Neuronal stem cell (in vitro differentiated cells): ENCODE measurements around the gene FAM180A.
A peak's percentile ranks its signal among the peaks of the same experiment; 100 is the strongest.

Experiments used
- DNase-seq: peaks from one replicate; pipeline ENCODE4 v3.0.0-alpha.2; 2013; ENCODE audit warnings: low spot score
- H2AFZ ChIP-seq: one replicate; pipeline ENCODE4 v1.6.1; 2013; ENCODE audit warnings: mild to moderate bottlenecking, low read length, inconsistent platforms
- H2AK5ac ChIP-seq: 2 replicates; pipeline ENCODE4 v1.6.1; 2013; ENCODE audit warnings: low read depth, mild to moderate bottlenecking, inconsistent platforms, low read length, moderate library complexity, mixed read lengths
- H2BK120ac ChIP-seq: 2 replicates; pipeline ENCODE4 v1.6.1; 2013; ENCODE audit warnings: low read depth, mild to moderate bottlenecking, inconsistent platforms, low read length, moderate library complexity, mixed read lengths
- H2BK12ac ChIP-seq: one replicate; pipeline ENCODE4 v1.6.1; 2013; ENCODE audit warnings: low read length, inconsistent platforms
- H2BK15ac ChIP-seq: 2 replicates; pipeline ENCODE4 v1.6.1; 2013; ENCODE audit warnings: mild to moderate bottlenecking, low read length, inconsistent platforms, mixed read lengths
- H2BK5ac ChIP-seq: one replicate; pipeline ENCODE4 v1.6.1; 2013; ENCODE audit warnings: inconsistent platforms, mild to moderate bottlenecking, low read length, moderate library complexity
- H3K14ac ChIP-seq: one replicate; pipeline ENCODE4 v1.6.1; 2013; ENCODE audit warnings: low read length, inconsistent platforms
- H3K18ac ChIP-seq: 2 replicates; pipeline ENCODE4 v1.6.1; 2013; ENCODE audit warnings: low read length, inconsistent platforms
- H3K23ac ChIP-seq: 2 replicates; pipeline ENCODE4 v1.6.1; 2013; ENCODE audit warnings: low read depth, mild to moderate bottlenecking, mixed read lengths, low read length, inconsistent platforms; ENCODE audit not compliant: poor library complexity
- H3K27ac ChIP-seq: replicated peaks from 3 replicates; pipeline ENCODE4 v1.5.1; 2013; ENCODE audit warnings: low read length, inconsistent platforms
- H3K27me3 ChIP-seq, 3 experiments: 2 replicates each; pipeline ENCODE4 v1.6.1; 2013; ENCODE audit warnings: low read length in 3 of 3, mild to moderate bottlenecking in 2 of 3, inconsistent platforms in 1 of 3, low read depth in 1 of 3, mixed read lengths in 1 of 3, moderate library complexity in 1 of 3; ENCODE audit not compliant: control insufficient read depth in 3 of 3, insufficient read depth in 3 of 3
- H3K36me3 ChIP-seq, 2 donors: replicated peaks in 1 of 2; 2 replicates each; pipeline ENCODE4 v1.6.1; 2013; ENCODE audit warnings: low read length in 2 of 2; ENCODE audit not compliant: control insufficient read depth in 2 of 2, insufficient read depth in 2 of 2
- H3K4ac ChIP-seq: 2 replicates; pipeline ENCODE4 v1.6.1; 2013; ENCODE audit warnings: inconsistent platforms, mild to moderate bottlenecking, low read length, moderate library complexity
- H3K4me1 ChIP-seq, 2 donors: 1 replicate in 1 of 2; 2 replicates in 1 of 2; pipeline ENCODE4 v1.6.1; 2013; ENCODE audit warnings: low read length in 2 of 2, low read depth in 1 of 2; ENCODE audit not compliant: control insufficient read depth in 2 of 2, insufficient read depth in 1 of 2
- H3K4me2 ChIP-seq: one replicate; pipeline ENCODE4 v1.6.1; 2013; ENCODE audit warnings: mild to moderate bottlenecking, low read length, inconsistent platforms; ENCODE audit not compliant: insufficient read depth, poor library complexity, severe bottlenecking
- H3K4me3 ChIP-seq, 2 donors: 2 replicates each; pipeline ENCODE4 v1.5.1; 2013; ENCODE audit warnings: low read length in 2 of 2, mild to moderate bottlenecking in 2 of 2, inconsistent platforms in 1 of 2, moderate library complexity in 1 of 2
- H3K79me1 ChIP-seq: one replicate; pipeline ENCODE4 v1.6.1; 2013; ENCODE audit warnings: low read depth, mild to moderate bottlenecking, inconsistent platforms, low read length, moderate library complexity
- H3K9ac ChIP-seq: one replicate; pipeline ENCODE4 v1.6.1; 2013; ENCODE audit warnings: mild to moderate bottlenecking, low read depth, low read length, inconsistent platforms; ENCODE audit not compliant: poor library complexity
- H3K9me3 ChIP-seq, 2 donors: replicated peaks in 1 of 2; 2 replicates each; pipeline versions ENCODE3 to v1.6.1; 2013; ENCODE audit warnings: low read length in 2 of 2, mild to moderate bottlenecking in 2 of 2, inconsistent platforms in 1 of 2, low read depth in 1 of 2, mixed read lengths in 1 of 2, moderate library complexity in 1 of 2; ENCODE audit not compliant: control insufficient read depth in 2 of 2, insufficient read depth in 1 of 2
- H4K8ac ChIP-seq: one replicate; pipeline ENCODE4 v1.6.1; 2013; ENCODE audit warnings: low read depth, mild to moderate bottlenecking, inconsistent platforms, low read length, moderate library complexity
- H4K91ac ChIP-seq: one replicate; pipeline ENCODE4 v1.6.1; 2013; ENCODE audit warnings: low read length, low read depth, mild to moderate bottlenecking, inconsistent platforms; ENCODE audit not compliant: poor library complexity
- WGBS, 2 donors: extraction: QIAGEN DNeasy Blood & Tissue Kit; methylation state at CpG; one replicate each; pipeline ENCODE4 v1.1.7; 2013; ENCODE audit warnings: missing lambda C conversion rate in 2 of 2, mixed read lengths in 1 of 2; ENCODE audit not compliant: insufficient read length in 2 of 2, insufficient replicate concordance in 1 of 2; ENCODE audit errors: extremely low coverage in 2 of 2; 5-methylcytosine and 5-hydroxymethylcytosine counted together

Gene FAM180A

DNA sequence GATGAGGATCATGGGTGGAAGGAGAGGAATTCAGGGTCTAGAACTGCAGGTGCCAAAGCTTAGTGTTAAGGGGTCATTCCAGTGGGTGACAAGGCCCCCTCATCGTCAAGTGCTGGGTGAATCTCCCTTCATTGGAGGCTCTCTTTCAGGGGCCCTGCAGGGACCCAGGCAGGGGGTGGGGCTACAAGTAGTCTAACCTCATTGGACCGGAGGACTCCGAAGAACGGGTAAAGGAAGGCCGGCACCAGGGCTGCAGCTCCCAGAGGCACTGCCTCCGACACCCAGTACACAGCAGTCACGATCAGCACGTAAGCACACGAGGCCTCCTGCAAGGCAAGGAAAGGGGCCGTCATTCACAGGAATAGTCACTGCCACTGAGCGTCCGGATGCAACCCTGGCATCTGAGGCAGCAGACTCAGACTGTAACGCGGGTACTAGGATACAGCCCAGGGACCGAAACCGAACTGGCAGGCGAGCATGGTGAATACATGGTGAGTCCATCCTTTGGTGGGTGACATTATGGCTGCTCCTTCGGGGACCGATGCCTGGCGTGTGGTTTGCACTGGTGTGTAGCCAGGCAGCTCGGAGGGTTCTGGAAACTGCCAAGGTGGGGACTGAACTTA, 27.3 kb downstream of the FAM180A start:
- H2BK120ac ChIP-seq: no peak overlapping the region
- H3K79me1 ChIP-seq: no peaks in the 10 kb centered on the region
- no peak overlapping the region for H4K8ac ChIP-seq
- no peak for DNase-seq
- no peak overlapping the region for H2BK5ac ChIP-seq
- no peaks in the 10 kb centered on the region for H3K9me3 ChIP-seq
- no peak overlapping the region for H2BK12ac ChIP-seq
- no peak overlapping the region for H4K91ac ChIP-seq
- no peak overlapping the region for H3K4ac ChIP-seq
- no peaks in the 10 kb centered on the region for H3K36me3 ChIP-seq
- no peak overlapping the region for H3K4me2 ChIP-seq
- H3K27ac ChIP-seq: no peak overlapping the region
- peaks cover 12 to 13% of the 10 kb centered on the region in 2 donors for H3K4me1 ChIP-seq
- H3K18ac ChIP-seq: peak overlapping the region; percentile 69
- peaks cover 0 to 6% (median 0%) of the 10 kb centered on the region in 3 experiments for H3K27me3 ChIP-seq
- H3K4me3 ChIP-seq: peak overlapping the region in 1 of 2 donors; percentile 49
- no peak overlapping the region for H2AK5ac ChIP-seq
- no peak overlapping the region for H3K9ac ChIP-seq
- H2BK15ac ChIP-seq: no peak overlapping the region
- peak overlapping the region; percentile 48 for H3K23ac ChIP-seq
- H2AFZ ChIP-seq: no peak overlapping the region
- WGBS, 2 donors: no CpG with 5 or more reads among the region's 21 CpGs
- H3K14ac ChIP-seq: no peak overlapping the region

DNA sequence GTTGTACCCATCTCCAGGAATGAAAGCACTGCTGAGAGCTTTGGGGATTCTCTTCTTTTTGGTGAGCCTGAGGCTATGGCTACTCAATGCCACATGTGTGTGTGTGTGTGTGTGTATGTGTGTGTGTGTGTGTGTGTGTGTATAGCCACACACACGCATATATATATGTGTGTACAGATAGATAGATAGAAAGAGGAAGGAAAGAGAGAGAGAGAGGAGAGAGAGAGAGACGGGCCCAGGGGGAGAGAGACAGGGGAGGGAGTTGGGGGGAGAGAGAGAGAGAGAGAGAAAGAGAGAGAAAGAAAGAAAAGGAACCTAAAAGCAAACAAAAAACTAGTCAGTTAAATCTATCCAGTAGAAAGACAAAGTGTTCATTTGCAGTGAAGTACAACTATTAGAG, 28.9 kb downstream of the FAM180A start:
- Histone ChIP-seq H2BK120ac (no peak overlapping the region), H2AK5ac (no peak overlapping the region), H3K79me1 (no peaks in the 10 kb centered on the region), H3K4me2 (no peak overlapping the region), H3K4me1 (peaks cover 12 to 13% of the 10 kb centered on the region in 2 donors), H2BK15ac (no peak overlapping the region), H3K9ac (no peak overlapping the region), H3K36me3 (no peaks in the 10 kb centered on the region), H3K4ac (no peak overlapping the region), H2AFZ (peak overlapping the region; percentile 58), H4K8ac (no peak overlapping the region), H3K18ac (no peak overlapping the region), H3K14ac (no peak overlapping the region), H3K27me3 (peaks cover 0 to 6% (median 0%) of the 10 kb centered on the region in 3 experiments), H2BK12ac (no peak overlapping the region), H4K91ac (no peak overlapping the region), H2BK5ac (no peak overlapping the region), H3K27ac (no peak overlapping the region), H3K9me3 (no peaks in the 10 kb centered on the region), H3K23ac (no peak overlapping the region), H3K4me3 (no peak overlapping the region)
- no peak for DNase-seq
- WGBS, 2 donors: no CpG with 5 or more reads among the region's 2 CpGs

DNA sequence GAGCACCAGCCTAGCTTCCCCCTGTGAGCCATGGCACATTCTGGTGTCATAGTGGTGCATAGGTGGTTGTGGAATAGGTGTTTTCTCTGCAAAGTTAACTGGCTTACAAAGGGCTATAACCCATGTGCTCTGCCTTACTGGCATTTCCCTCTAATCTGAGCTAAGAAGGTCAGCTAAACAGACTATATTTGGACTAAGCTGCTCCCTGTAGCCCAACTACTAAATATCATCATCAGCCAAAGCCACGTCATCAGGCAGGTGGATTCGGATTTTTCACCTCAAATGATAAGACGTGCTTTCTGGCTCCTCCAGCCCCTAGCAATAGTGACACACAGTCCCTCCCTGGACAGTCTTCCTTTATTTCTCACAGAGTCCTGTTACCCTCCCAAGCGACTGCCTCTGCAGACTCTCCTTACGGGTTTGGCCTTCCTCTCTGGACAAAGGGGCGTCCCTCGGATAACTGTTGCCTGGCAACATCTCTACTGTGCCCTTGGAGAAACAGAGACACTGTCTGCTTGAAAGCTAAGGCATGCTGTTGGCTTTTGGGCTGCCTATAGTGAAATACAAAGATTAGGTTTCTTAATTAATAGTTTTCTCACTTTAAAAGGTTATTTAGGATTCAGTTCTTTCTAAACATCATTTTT, 29.7 kb downstream of the FAM180A start:
- Histone ChIP-seq H4K8ac (no peak overlapping the region), H3K27ac (no peak overlapping the region), H3K36me3 (no peaks in the 10 kb centered on the region), H2AK5ac (no peak overlapping the region), H2BK5ac (no peak overlapping the region), H3K9ac (no peak overlapping the region), H2BK15ac (no peak overlapping the region), H3K79me1 (no peaks in the 10 kb centered on the region), H2BK12ac (no peak overlapping the region), H3K14ac (no peak overlapping the region), H2AFZ (peak overlapping the region; percentile 58), H3K27me3 (peaks cover 0 to 6% (median 0%) of the 10 kb centered on the region in 3 experiments), H3K23ac (no peak overlapping the region), H3K18ac (no peak overlapping the region), H3K4me2 (no peak overlapping the region), H3K4ac (no peak overlapping the region), H3K9me3 (no peaks in the 10 kb centered on the region), H4K91ac (no peak overlapping the region), H2BK120ac (no peak overlapping the region), H3K4me1 (peaks cover 12 to 15% of the 10 kb centered on the region in 2 donors), H3K4me3 (no peak overlapping the region)
- peak; percentile 50 for DNase-seq
- no CpG with 5 or more reads among the region's 7 CpGs for WGBS, 2 donors

DNA sequence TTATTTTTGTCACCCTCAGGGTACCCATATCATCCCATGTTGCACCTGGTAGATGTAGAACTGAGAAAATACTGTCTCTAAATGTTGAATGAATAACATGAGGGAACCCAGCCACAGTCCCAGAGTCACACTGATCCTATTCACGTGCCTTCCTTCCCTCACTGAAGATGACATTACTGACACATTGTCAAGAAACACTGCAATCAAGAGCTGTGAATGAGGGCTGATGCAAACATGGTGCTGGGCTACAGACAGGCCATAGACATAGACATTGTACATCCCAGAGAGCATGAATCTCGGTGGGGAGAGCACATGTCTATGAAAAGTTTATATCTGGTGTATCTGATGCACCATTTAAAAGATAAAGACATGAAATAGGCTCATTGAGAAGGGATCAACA, 30.4 kb downstream of the FAM180A start:
- Histone ChIP-seq H3K27me3 (peaks cover 0 to 3% (median 0%) of the 10 kb centered on the region in 3 experiments), H3K23ac (no peak overlapping the region), H2AK5ac (no peak overlapping the region), H3K4me2 (no peak overlapping the region), H4K8ac (no peak overlapping the region), H2BK5ac (no peak overlapping the region), H3K4ac (no peak overlapping the region), H3K4me3 (no peak overlapping the region), H4K91ac (no peak overlapping the region), H3K79me1 (no peaks in the 10 kb centered on the region), H3K9me3 (no peaks in the 10 kb centered on the region), H3K36me3 (no peaks in the 10 kb centered on the region), H3K18ac (no peak overlapping the region), H3K27ac (no peak overlapping the region), H3K14ac (no peak overlapping the region), H2BK12ac (no peak overlapping the region), H2BK15ac (no peak overlapping the region), H3K4me1 (peaks cover 12 to 15% of the 10 kb centered on the region in 2 donors), H2BK120ac (no peak overlapping the region), H2AFZ (no peak overlapping the region), H3K9ac (no peak overlapping the region)
- no peak for DNase-seq
- no CpG with 5 or more reads among the region's 2 CpGs for WGBS, 2 donors
